Measurements from ENCODE around the gene CAMKMT. TPM values are rescaled to one million over a fixed set of nuclear protein-coding genes. Genes with fewer than 3 reads are reported as not detected.

The CAMKMT gene
- total RNA-seq, 4 donors from 2014 or later: 2.9 to 18.8 (median 11.2) TPM

DNA sequence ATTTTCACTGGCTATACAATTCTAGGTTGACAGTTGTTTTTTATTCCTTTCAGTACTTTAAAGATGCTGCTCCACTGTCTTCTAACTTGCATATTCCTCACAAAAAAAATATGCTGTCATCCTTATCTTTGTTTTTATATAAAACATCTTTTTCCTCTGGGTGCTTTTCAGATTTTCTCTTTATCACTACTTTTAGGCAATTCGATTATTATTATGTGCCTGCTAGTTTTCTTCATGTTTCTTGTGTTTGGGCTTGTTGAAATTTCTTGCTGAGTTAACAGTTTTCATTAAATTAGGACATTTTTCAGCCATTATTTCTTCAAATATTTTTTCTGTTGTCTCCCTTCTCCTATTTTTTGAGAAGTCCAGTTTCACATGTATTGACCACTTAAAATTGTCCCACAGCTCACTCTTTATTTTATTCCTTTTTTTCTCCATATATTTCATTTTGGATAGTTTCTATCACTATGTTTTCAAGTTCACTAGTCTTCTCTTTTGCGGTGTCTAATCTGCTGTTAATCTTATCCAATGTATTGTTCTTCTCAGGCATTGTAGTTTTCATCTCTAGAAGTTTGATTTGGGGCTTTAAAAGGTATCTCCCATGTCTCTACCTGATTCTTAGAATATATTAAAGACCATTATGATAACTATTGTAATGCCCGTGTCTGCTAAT, 374.7 kb downstream of the CAMKMT start:
- no peak overlapping the region for H3K4me3 ChIP-seq
- no peak for DNase-seq
- TF ChIP-seq CTCF (IDR thresholded peaks at IDR 0.05): no peak
- no peak for TF ChIP-seq POLR2A (IDR thresholded peaks at IDR 0.05)
- H3K27ac ChIP-seq: no peak overlapping the region
- no peaks in the 10 kb centered on the region for H3K36me3 ChIP-seq
- no peaks in the 10 kb centered on the region for H3K27me3 ChIP-seq
- intact Hi-C loops (cut with DNase I; ENCODE audit: low total_unique reads): no loop called here
- no peaks in the 10 kb centered on the region for H3K4me1 ChIP-seq
- H3K9me3 ChIP-seq: peaks cover 0 to 7% of the 10 kb centered on the region in 2 donors

DNA sequence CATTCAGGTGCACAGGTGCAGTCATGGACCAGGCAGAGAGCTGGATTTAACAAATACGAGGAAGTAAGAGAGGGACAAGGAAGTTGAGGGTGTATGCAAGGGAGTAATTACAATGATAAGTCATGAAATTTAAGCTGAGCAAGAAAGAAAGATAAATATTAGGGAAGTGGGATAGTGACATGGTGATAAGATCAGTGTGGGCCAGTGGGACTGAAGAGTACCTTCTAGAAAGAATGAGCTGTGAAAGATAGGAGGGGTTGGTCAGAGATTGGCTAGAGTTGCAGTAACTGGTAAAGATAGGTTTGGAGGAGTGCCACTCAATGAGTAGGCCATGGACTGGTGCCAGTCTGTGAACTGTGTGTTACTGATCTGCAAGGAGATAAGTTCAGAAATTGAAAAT, 378.9 kb downstream of the CAMKMT start:
- no peak overlapping the region for H3K27ac ChIP-seq
- TF ChIP-seq POLR2A (IDR thresholded peaks at IDR 0.05) (no peak), CTCF (IDR thresholded peaks at IDR 0.05) (no peak)
- no peaks in the 10 kb centered on the region for H3K36me3 ChIP-seq
- no peak for DNase-seq
- intact Hi-C loops (cut with DNase I; ENCODE audit: low total_unique reads): no loop called here
- no peaks in the 10 kb centered on the region for H3K4me1 ChIP-seq
- no peaks in the 10 kb centered on the region for H3K27me3 ChIP-seq
- no peak overlapping the region for H3K4me3 ChIP-seq
- peaks cover 0 to 6% of the 10 kb centered on the region in 2 donors for H3K9me3 ChIP-seq

GRCh38 chr2:44741507-44741906, 379.8 kb downstream of the CAMKMT start:
- Histone ChIP-seq H3K9me3 (no peaks in the 10 kb centered on the region), H3K36me3 (no peaks in the 10 kb centered on the region), H3K27ac (no peak overlapping the region), H3K4me3 (no peak overlapping the region), H3K27me3 (no peaks in the 10 kb centered on the region), H3K4me1 (no peaks in the 10 kb centered on the region)
- intact Hi-C loops (cut with DNase I; ENCODE audit: low total_unique reads): no loop called here
- TF ChIP-seq CTCF (IDR thresholded peaks at IDR 0.05): no peak
- TF ChIP-seq POLR2A (IDR thresholded peaks at IDR 0.05): no peak
- DNase-seq: no peak

DNA sequence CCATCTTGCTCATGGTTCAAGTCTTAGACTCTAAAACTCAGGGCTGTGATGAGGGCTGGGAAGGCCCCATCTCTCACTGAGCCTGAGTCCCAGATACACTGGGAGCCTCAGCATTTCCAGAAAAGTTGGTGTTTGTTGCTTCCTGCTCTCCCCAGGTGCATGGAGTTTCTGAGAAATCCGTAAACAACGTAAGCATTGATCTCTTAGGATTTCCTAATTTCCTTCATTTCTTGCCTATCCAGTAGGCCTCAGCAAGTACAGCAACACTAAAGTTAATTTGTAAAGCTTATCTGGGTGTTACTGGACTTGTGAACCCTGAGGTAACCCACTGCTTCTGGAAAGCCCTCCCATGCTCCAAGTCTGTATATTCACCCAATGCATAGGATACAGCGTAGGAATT, 380.3 kb downstream of the CAMKMT start:
- Histone ChIP-seq H3K4me3 (no peak overlapping the region), H3K27me3 (no peaks in the 10 kb centered on the region), H3K9me3 (no peaks in the 10 kb centered on the region), H3K36me3 (no peaks in the 10 kb centered on the region), H3K27ac (no peak overlapping the region), H3K4me1 (no peaks in the 10 kb centered on the region)
- intact Hi-C loops (cut with DNase I; ENCODE audit: low total_unique reads): no loop called here
- DNase-seq: no peak
- TF ChIP-seq CTCF (IDR thresholded peaks at IDR 0.05) (no peak), POLR2A (IDR thresholded peaks at IDR 0.05) (no peak)

- Histone ChIP-seq H3K4me3 (no peak overlapping the region), H3K27me3 (no peaks in the 10 kb centered on the region), H3K9me3 (no peaks in the 10 kb centered on the region), H3K36me3 (no peaks in the 10 kb centered on the region), H3K4me1 (no peaks in the 10 kb centered on the region), H3K27ac (no peak overlapping the region)
- intact Hi-C loops (cut with DNase I; ENCODE audit: low total_unique reads): no loop called here
- TF ChIP-seq CTCF (IDR thresholded peaks at IDR 0.05) (no peak), POLR2A (IDR thresholded peaks at IDR 0.05) (no peak)
- no peak for DNase-seq
Observed at GRCh38 chr2:44743473-44743872, 381.7 kb downstream of the CAMKMT start.
